HEK293 (cell line): ENCODE data around the gene UGT1A10.

ENCODE experiments used
- CTCF ChIA-PET: fragments of 350-600 bp; formaldehyde crosslinking; extraction: SDS; loops from one replicate; lab custom pipeline; 2021; ENCODE audit warnings: antibody characterized with exemption; lab: Yijun Ruan, JAX
- POLR2A ChIA-PET: fragments of 300-600 bp; formaldehyde crosslinking; extraction: SDS; loops from one replicate; lab custom pipeline; 2020; ENCODE audit warnings: antibody characterized with exemption, inconsistent platforms; lab: Yijun Ruan, JAX
- H3K27ac ChIP-seq: fragments of 200-500 bp; sonication (Bioruptor generic); 2 replicates; pipeline ENCODE4 v1.5.1; 2014; ENCODE audit warnings: low read depth, low read length, control low read depth, inconsistent platforms; ENCODE audit errors: extremely low read depth
- H3K36me3 ChIP-seq, 2 experiments: fragments of 200-500 bp in 1 of 2; sonication (Bioruptor generic) in 1 of 2; 1 replicate in 1 of 2; 2 replicates in 1 of 2; pipeline ENCODE4 v1.5.1; 2014 to 2017; ENCODE audit warnings: inconsistent platforms in 2 of 2, low read length in 2 of 2; ENCODE audit not compliant: control insufficient read depth in 2 of 2, insufficient read depth in 1 of 2
- H3K4me1 ChIP-seq: fragments of 200-500 bp; sonication (Bioruptor generic); 2 replicates; pipeline ENCODE4 v1.5.1; 2014; ENCODE audit warnings: mild to moderate bottlenecking, low read length, inconsistent platforms; ENCODE audit not compliant: control insufficient read depth, insufficient read depth
- H3K4me3 ChIP-seq: 2 replicates; pipeline ENCODE4 v1.5.1; 2011; ENCODE audit warnings: low read depth, mild to moderate bottlenecking, control low read depth, low read length, moderate library complexity
- H3K9me3 ChIP-seq: fragments of 200-500 bp; sonication (Bioruptor generic); 2 replicates; pipeline ENCODE4 v1.5.1; 2014; ENCODE audit warnings: low read depth, low read length, inconsistent platforms; ENCODE audit not compliant: control insufficient read depth, insufficient read depth
- GLIS2 ChIP-seq: fragments of 450-650 bp; formaldehyde crosslinking; IDR thresholded peaks from 2 replicates; pipeline ENCODE4 v1.5.1; 2016; ENCODE audit warnings: missing biosample characterization, missing genetic modification characterization
- PRDM1 ChIP-seq: fragments of 450-650 bp; formaldehyde crosslinking; IDR thresholded peaks from 2 replicates; pipeline ENCODE4; 2016; ENCODE audit warnings: missing biosample characterization, missing genetic modification characterization
- PRDM4 ChIP-seq: fragments of 450-650 bp; formaldehyde crosslinking; IDR thresholded peaks from 2 replicates; pipeline ENCODE4 v1.5.1; 2017; ENCODE audit warnings: missing biosample characterization, missing genetic modification characterization
- REPIN1 ChIP-seq: fragments of 450-650 bp; formaldehyde crosslinking; IDR thresholded peaks from 2 replicates; pipeline ENCODE4 v1.5.1; 2017; ENCODE audit warnings: missing biosample characterization, missing genetic modification characterization, low read depth
- REST ChIP-seq: fragments of 450-650 bp; formaldehyde crosslinking; IDR thresholded peaks from 2 replicates; pipeline ENCODE4 v1.5.1; 2016; ENCODE audit warnings: missing biosample characterization, missing genetic modification characterization
- SP7 ChIP-seq: fragments of 450-650 bp; formaldehyde crosslinking; IDR thresholded peaks from 2 replicates; pipeline ENCODE4 v1.5.1; 2016; ENCODE audit warnings: missing biosample characterization, missing genetic modification characterization
- TCF7L2 ChIP-seq: IDR thresholded peaks from 2 replicates; pipeline ENCODE4 v1.6.1; 2011; ENCODE audit warnings: low read depth, mild to moderate bottlenecking, inconsistent platforms, low read length, moderate library complexity, borderline replicate concordance
- YY1 ChIP-seq: fragments of 450-650 bp; formaldehyde crosslinking; IDR thresholded peaks from 2 replicates; pipeline ENCODE4 v1.5.1; 2018; ENCODE audit warnings: missing biosample characterization, missing genetic modification characterization
- ZBTB26 ChIP-seq: fragments of 450-650 bp; formaldehyde crosslinking; optimal IDR thresholded peaks from 2 replicates; pipeline ENCODE3; 2016; ENCODE audit warnings: missing biosample characterization, mild to moderate bottlenecking, missing genetic modification characterization
- ZFP69B ChIP-seq: fragments of 450-650 bp; formaldehyde crosslinking; IDR thresholded peaks from 2 replicates; pipeline ENCODE4 v1.5.1; 2016; ENCODE audit warnings: missing biosample characterization, missing genetic modification characterization
- ZNF18 ChIP-seq: fragments of 450-650 bp; formaldehyde crosslinking; IDR thresholded peaks from 2 replicates; pipeline ENCODE4 v1.5.1; 2016; ENCODE audit warnings: missing biosample characterization, missing genetic modification characterization
- ZNF2 ChIP-seq: fragments of 450-650 bp; formaldehyde crosslinking; IDR thresholded peaks from 2 replicates; pipeline ENCODE4 v1.5.1; 2016; ENCODE audit warnings: missing biosample characterization, missing genetic modification characterization
- ZNF211 ChIP-seq: fragments of 450-650 bp; formaldehyde crosslinking; IDR thresholded peaks from 2 replicates; pipeline ENCODE4 v1.5.1; 2016; ENCODE audit warnings: low read depth, missing biosample characterization, missing genetic modification characterization
- ZNF239 ChIP-seq: fragments of 450-650 bp; formaldehyde crosslinking; IDR thresholded peaks from 2 replicates; pipeline ENCODE4 v1.5.1; 2016; ENCODE audit warnings: missing biosample characterization, missing genetic modification characterization
- ZNF248 ChIP-seq: fragments of 450-650 bp; formaldehyde crosslinking; IDR thresholded peaks from 2 replicates; pipeline ENCODE4 v1.5.1; 2017; ENCODE audit warnings: missing biosample characterization, missing genetic modification characterization
- ZNF280C ChIP-seq: fragments of 450-650 bp; formaldehyde crosslinking; IDR thresholded peaks from 2 replicates; pipeline ENCODE4 v1.5.1; 2016; ENCODE audit warnings: missing biosample characterization, missing genetic modification characterization
- ZNF501 ChIP-seq: fragments of 450-650 bp; formaldehyde crosslinking; IDR thresholded peaks from 2 replicates; pipeline ENCODE4 v1.5.1; 2016; ENCODE audit warnings: missing biosample characterization, missing genetic modification characterization
- ZNF529 ChIP-seq: fragments of 450-650 bp; formaldehyde crosslinking; IDR thresholded peaks from 2 replicates; pipeline ENCODE4 v1.5.1; 2017; ENCODE audit warnings: missing genetic modification characterization, missing biosample characterization; ENCODE audit not compliant: insufficient replicate concordance
- ZNF530 ChIP-seq: fragments of 450-650 bp; formaldehyde crosslinking; IDR thresholded peaks from 2 replicates; pipeline ENCODE4 v1.5.1; 2016; ENCODE audit warnings: low read depth, missing biosample characterization, missing genetic modification characterization
- ZNF664 ChIP-seq: fragments of 450-650 bp; formaldehyde crosslinking; IDR thresholded peaks from 2 replicates; pipeline ENCODE4 v1.5.1; 2016; ENCODE audit warnings: missing biosample characterization, missing genetic modification characterization
- ZNF692 ChIP-seq: fragments of 450-650 bp; formaldehyde crosslinking; IDR thresholded peaks from 2 replicates; pipeline ENCODE4 v1.5.1; 2016; ENCODE audit warnings: missing biosample characterization, missing genetic modification characterization

UGT1A10 gene

GRCh38 chr2:233714121-233714520 is 77.9 kb downstream of the UGT1A10 start (continued):
- TF ChIP-seq PRDM1 (tag by site-specific recombination) (no peak), ZNF239 (no peak), ZNF664 (tag by site-specific recombination) (no peak)
- TF ChIP-seq, all 188 proteins: peak for 0

- Histone ChIP-seq H3K36me3 (no peaks in the 10 kb centered on the region), H3K27ac (no peak within 1 kb of the TSS), H3K4me3 (no peak within 1 kb of the TSS), H3K4me1 (no peaks in the 10 kb centered on the region), H3K9me3 (no peaks in the 10 kb centered on the region)
- POLR2A ChIA-PET = no interaction called here
- CTCF ChIA-PET = no interaction called here
- TF ChIP-seq SP7 (tag by site-specific recombination) (no peak), REST (tag by site-specific recombination) (no peak), TCF7L2 (no peak), REPIN1 (tag by site-specific recombination) (no peak), ZNF248 (tag by site-specific recombination) (no peak), ZNF2 (tag by site-specific recombination) (no peak), ZNF501 (tag by site-specific recombination) (no peak), ZNF211 (tag by site-specific recombination) (no peak)
Measured at GRCh38 chr2:233718552-233718951, 82.3 kb downstream of the UGT1A10 start, which contains the start of gene UGT1A4. UGT1A4 (plus strand) TSS chr2:233718736; CDS start chr2:233718821, 85 bp downstream.

- Histone ChIP-seq H3K4me1 (no peaks in the 10 kb centered on the region), H3K9me3 (no peaks in the 10 kb centered on the region), H3K27ac (no peak within 1 kb of the TSS), H3K36me3 (no peaks in the 10 kb centered on the region), H3K4me3 (no peak within 1 kb of the TSS)
- ChIA-PET POLR2A (no interaction called here), CTCF (no interaction called here)
- no peak for TF ChIP-seq ZFP69B (tag by site-specific recombination)
- no peak for TF ChIP-seq ZNF692 (tag by site-specific recombination)
- TF ChIP-seq ZNF280C (tag by site-specific recombination) = no peak
- TF ChIP-seq YY1 (tag by site-specific recombination) = no peak
- TF ChIP-seq ZNF18 (tag by site-specific recombination) = no peak
- no peak for TF ChIP-seq GLIS2 (tag by site-specific recombination)
- TF ChIP-seq ZNF530 (tag by site-specific recombination) = no peak
- no peak for TF ChIP-seq ZBTB26 (tag by site-specific recombination)
- TF ChIP-seq ZNF529 (tag by site-specific recombination) = no peak
- no peak for TF ChIP-seq PRDM4 (tag by site-specific recombination)
Measured at GRCh38 chr2:233728723-233729301, 92.6 kb downstream of the UGT1A10 start, which contains the start of gene UGT1A3. UGT1A3 (plus strand) TSS chr2:233729042; CDS start chr2:233729127, 85 bp downstream.
